Measurements from ENCODE around the gene SNX20. TPM values are rescaled to one million over a fixed set of nuclear protein-coding genes. Genes with fewer than 3 reads are reported as not detected.

SNX20 gene
- total and polyA plus RNA-seq, 10 of the 15 experiments (the other 5 are each of a cell fraction or from before 2014, with no cell fraction given) = 4.6 to 30.8 (median 21.9) TPM

- ChIA-PET POLR2A (interaction anchor here (1.2 kb wide), 1 partner anchor 19 kb away, joined by 3 read pairs; no protein-coding TSS in a partner anchor), SMC1A (ENCODE audit: uncharacterized antibody, unreplicated experiment) (interaction anchor here (1.1 to 2.6 kb wide), 4 partner anchors 19 to 27 kb away, joined by 3 to 7 read pairs (median 6); no protein-coding TSS in a partner anchor), CTCF (interaction anchor here (0.9 to 1.5 kb wide), 4 partner anchors 18 to 27 kb away, joined by 3 to 4 read pairs (median 3); no protein-coding TSS in a partner anchor), RAD21 (ENCODE audit: unreplicated experiment) (interaction anchor here (1.0 kb wide), 1 partner anchor 49 kb away, joined by 4 read pairs; no protein-coding TSS in a partner anchor)
- Histone ChIP-seq H3K27ac (ENCODE audit: control insufficient read depth, insufficient read depth) (no peak overlapping the region), H3K4me2 (ENCODE audit: control insufficient read depth, insufficient read depth) (no peak overlapping the region), H3K36me3 (ENCODE audit: control insufficient read depth in 2 of 2, insufficient read depth in 2 of 2, low read length in 1 of 2) (peaks cover 0 to 4% of the 10 kb centered on the region in 2 experiments; a peak in 2 of 4 replicates), H3K79me2 (ENCODE audit: control insufficient read depth, insufficient read depth, low read length) (no peaks in the 10 kb centered on the region; the same call in 1 of the 2 replicates), H3K27me3 (replicated peaks in 1 of 2; ENCODE audit: control insufficient read depth in 2 of 2, insufficient read depth in 2 of 2, low read length in 1 of 2) (no peaks in the 10 kb centered on the region), H3K9ac (ENCODE audit: control insufficient read depth, insufficient read depth, low read length) (no peak overlapping the region), H3K4me1 (ENCODE audit: control insufficient read depth, insufficient read depth, low read length) (peaks cover 10% of the 10 kb centered on the region), H4K20me1 (ENCODE audit: control insufficient read depth, insufficient read depth) (no peaks in the 10 kb centered on the region), H2AFZ (ENCODE audit: control insufficient read depth, low read depth, low read length) (no peak overlapping the region), H3K4me3 (no peak overlapping the region), H3K9me3 (replicated peaks; ENCODE audit: control insufficient read depth, insufficient read depth, low read length) (no peaks in the 10 kb centered on the region; the same call in 2 of the 3 replicates)
- no peak for DNase-seq (ENCODE audit: low read depth, low spot score)
- WGBS (ENCODE audit: insufficient coverage, insufficient replicate concordance, low lambda C conversion rate, missing lambda C conversion rate) = 90% methylated on average over 4 of the region's 4 CpGs
- no peak for FAIRE-seq
- intact Hi-C loops (cut with micrococcal nuclease; ENCODE audit: unreplicated experiment) (no loop called here), in situ Hi-C loops (cut with MboI) (no loop called here)
- ATAC-seq = no peak
- BruUV-seq (replicated peaks) = no TSS peak
- TF ChIP-seq RBBP5 (conservative IDR thresholded peaks at IDR 0.05) (no peak), NFYA (IDR thresholded peaks at IDR 0.05; ENCODE audit: borderline replicate concordance, low read depth, low read length) (no peak), IRF5 (IDR thresholded peaks at IDR 0.05; ENCODE audit: borderline replicate concordance) (no peak), ATF7 (IDR thresholded peaks at IDR 0.05; ENCODE audit: low read depth) (no peak), MTA3 (IDR thresholded peaks at IDR 0.05; ENCODE audit: borderline replicate concordance, low read length) (no peak), BHLHE40 (IDR thresholded peaks at IDR 0.05; ENCODE audit: borderline replicate concordance in 1 of 2, low read depth in 2 of 2, low read length in 1 of 2) (no peak), RAD21 (IDR thresholded peaks at IDR 0.05; ENCODE audit: insufficient read depth, low read depth, low read length) (no peak), MTA2 (IDR thresholded peaks at IDR 0.05; ENCODE audit: low read depth) (no peak), CBX5 (IDR thresholded peaks at IDR 0.05; ENCODE audit: low read depth) (no peak), SMAD1 (IDR thresholded peaks at IDR 0.05; ENCODE audit: low read depth, partially characterized antibody) (no peak), ZBTB4 (CRISPR knock-in tag; IDR thresholded peaks at IDR 0.05) (no peak), NR2C2 (IDR thresholded peaks at IDR 0.05; ENCODE audit: borderline replicate concordance, control insufficient read depth, insufficient read length, low read depth) (no peak), CEBPZ (IDR thresholded peaks at IDR 0.05; ENCODE audit: low read depth, low read length) (no peak), SIX5 (IDR thresholded peaks at IDR 0.05; ENCODE audit: low read depth, low read length, severe bottlenecking) (no peak), WRNIP1 (IDR thresholded peaks at IDR 0.05; ENCODE audit: borderline replicate concordance, low read depth, low read length) (no peak), PAX8 (IDR thresholded peaks at IDR 0.05) (no peak)
These were observed 36.0 kb upstream of the SNX20 start for GRCh38 chr16:50717091-50717490.

All from GM12878 (cell line).